ENCODE results near the gene PPIL3.
A peak's percentile ranks its signal among the peaks of the same experiment; 100 is the strongest.
"Not testable (repeated sequence)": the region's sequence is repeated elsewhere in the genome, so short reads cannot be mapped to it uniquely, and the experiment has no call there.

Gene PPIL3

GRCh38 chr2:200888704-200889625 is at the start of gene PPIL3, which contains the start of gene NIF3L1:
PPIL3 (minus strand) TSS chr2:200889077; CDS start chr2:200887615, 1,462 bp downstream.
NIF3L1 (plus strand) TSS chr2:200889371; CDS start chr2:200891944, 2,573 bp downstream.
- peak; percentile 88 to 90 for DNase-seq

- DNase-seq = peak; percentile 56 to 72
Measured at GRCh38 chr2:200930947-200931626, 42.2 kb upstream of the PPIL3 start.

GRCh38 chr2:200929334-200930249 is 40.7 kb upstream of the PPIL3 start:
- DNase-seq = no peak

GRCh38 chr2:200922439-200922838 is 33.6 kb upstream of the PPIL3 start:
- DNase-seq = no peak

- DNase-seq = no peak
Measured at GRCh38 chr2:200913654-200914053, 24.8 kb upstream of the PPIL3 start.

- no peak for DNase-seq
Measured at GRCh38 chr2:200909958-200910357, 21.1 kb upstream of the PPIL3 start.

GRCh38 chr2:200905618-200906296 is 16.9 kb upstream of the PPIL3 start:
- DNase-seq = peak; percentile 79 to 81

GRCh38 chr2:200901459-200902072 is 12.7 kb upstream of the PPIL3 start:
- DNase-seq = peak; percentile 92 to 95

GRCh38 chr2:200899482-200899881 is 10.6 kb upstream of the PPIL3 start:
- no peak for DNase-seq

GRCh38 chr2:200881715-200882249 is 7.1 kb downstream of the PPIL3 start:
- DNase-seq = not testable (repeated sequence)

- no peak for DNase-seq
Measured at GRCh38 chr2:200878289-200878880, 10.5 kb downstream of the PPIL3 start.

GRCh38 chr2:200877443-200877842 is 11.4 kb downstream of the PPIL3 start:
- DNase-seq = no peak

- DNase-seq = no peak
Measured at GRCh38 chr2:200873560-200873959, 15.3 kb downstream of the PPIL3 start.

GRCh38 chr2:200871151-200871550 is 17.7 kb downstream of the PPIL3 start:
- no peak for DNase-seq

GRCh38 chr2:200869014-200869413 is 19.9 kb downstream of the PPIL3 start:
- no peak for DNase-seq

GRCh38 chr2:200864176-200865034 is 24.5 kb downstream of the PPIL3 start, which contains the start of gene CLK1:
CLK1 (minus strand) TSS chr2:200864658; CDS start chr2:200861862, 2,796 bp downstream.
- DNase-seq = peak; percentile 80 to 83

- peak; percentile 38 to 50 for DNase-seq
Measured at GRCh38 chr2:200863782-200864175, 25.1 kb downstream of the PPIL3 start.

- no peak for DNase-seq
Measured at GRCh38 chr2:200862532-200863000, 26.3 kb downstream of the PPIL3 start.

GRCh38 chr2:200861617-200862155 is 27.2 kb downstream of the PPIL3 start:
- no peak for DNase-seq
